Left ventricle myocardium inferior (tissue), 1 donor: ENCODE data around the gene BPIFB2. TPM values are rescaled to one million over a fixed set of nuclear protein-coding genes. Genes with fewer than 3 reads are reported as not detected.
"Not testable (repeated sequence)": the region's sequence is repeated elsewhere in the genome, so short reads cannot be mapped to it uniquely, and the experiment has no call there.

Source experiments
- DNase-seq: peaks from one replicate; pipeline ENCODE4 v3.0.0-alpha.2; 2020
- H3K27ac ChIP-seq: fragments of 200-600 bp; replicated peaks from 2 replicates; pipeline ENCODE4 v1.8.0; 2021
- H3K27me3 ChIP-seq: fragments of 200-600 bp; 2 replicates; pipeline ENCODE4 v1.8.0; 2021; ENCODE audit warnings: low read depth
- H3K36me3 ChIP-seq: fragments of 200-600 bp; 2 replicates; pipeline ENCODE4 v1.8.0; 2021
- H3K4me1 ChIP-seq: fragments of 200-600 bp; 2 replicates; pipeline ENCODE4 v1.8.0; 2021
- H3K4me3 ChIP-seq: fragments of 200-600 bp; 2 replicates; pipeline ENCODE4 v1.8.0; 2021; ENCODE audit warnings: mild to moderate bottlenecking, moderate library complexity
- H3K9me3 ChIP-seq: fragments of 200-600 bp; replicated peaks from 2 replicates; pipeline ENCODE4 v1.8.0; 2021
- CTCF ChIP-seq: fragments of 200-600 bp; IDR thresholded peaks from 2 replicates; pipeline ENCODE4 v1.8.0; 2021; ENCODE audit warnings: antibody characterized with exemption, mild to moderate bottlenecking, borderline replicate concordance
- intact Hi-C: fragments of 100-400 bp; cut with micrococcal nuclease; formaldehyde crosslinking; loops from one replicate; pipeline ENCODE4 v1.11.0; 2022
- total RNA-seq: library from RNA; stranded (reverse); fragmentation: NEBNext Ultra II Directional; extraction: Animal tissue kit (Norgen Biotek cat#: 25700); gene quantifications from one replicate; pipeline ENCODE4 v1.2.1, GENCODE V29; 2021
- donor health status: DM: no; HTN: yes; CAD: no; lungs with severe emphysema.

The BPIFB2 gene
- total RNA-seq, 1 donor from 2014 or later = not detected

GRCh38 chr20:33038243-33038642 lies 30.7 kb downstream of the BPIFB2 start:
- no peaks in the 10 kb centered on the region for H3K36me3 ChIP-seq
- peaks cover 3% of the 10 kb centered on the region for H3K9me3 ChIP-seq
- no peaks in the 10 kb centered on the region for H3K4me1 ChIP-seq
- no peak for TF ChIP-seq CTCF
- no peak overlapping the region for H3K27ac ChIP-seq
- DNase-seq = no peak
- intact Hi-C loops = no loop called here
- H3K27me3 ChIP-seq = no peaks in the 10 kb centered on the region
- no peak overlapping the region for H3K4me3 ChIP-seq

- Histone ChIP-seq H3K36me3 (no peaks in the 10 kb centered on the region), H3K27me3 (no peaks in the 10 kb centered on the region), H3K27ac (no peak overlapping the region), H3K9me3 (peaks cover 31% of the 10 kb centered on the region), H3K4me1 (no peaks in the 10 kb centered on the region), H3K4me3 (no peak overlapping the region)
- intact Hi-C loops = no loop called here
- TF ChIP-seq CTCF = no peak
- DNase-seq = no peak
Measured at GRCh38 chr20:33042430-33042829, 34.9 kb downstream of the BPIFB2 start.

GRCh38 chr20:33042983-33043730 lies 35.7 kb downstream of the BPIFB2 start:
- DNase-seq = no peak
- no peak for TF ChIP-seq CTCF
- Histone ChIP-seq H3K4me3 (no peak overlapping the region), H3K27ac (no peak overlapping the region), H3K4me1 (no peaks in the 10 kb centered on the region), H3K27me3 (no peaks in the 10 kb centered on the region), H3K9me3 (peaks cover 31% of the 10 kb centered on the region), H3K36me3 (no peaks in the 10 kb centered on the region)
- intact Hi-C loops = no loop called here

GRCh38 chr20:33043731-33044181 lies 36.3 kb downstream of the BPIFB2 start:
- Histone ChIP-seq H3K9me3 (peaks cover 31% of the 10 kb centered on the region), H3K4me1 (no peaks in the 10 kb centered on the region), H3K36me3 (no peaks in the 10 kb centered on the region), H3K27ac (no peak overlapping the region), H3K4me3 (no peak overlapping the region), H3K27me3 (no peaks in the 10 kb centered on the region)
- no peak for DNase-seq
- TF ChIP-seq CTCF = no peak
- intact Hi-C loops = no loop called here

DNA sequence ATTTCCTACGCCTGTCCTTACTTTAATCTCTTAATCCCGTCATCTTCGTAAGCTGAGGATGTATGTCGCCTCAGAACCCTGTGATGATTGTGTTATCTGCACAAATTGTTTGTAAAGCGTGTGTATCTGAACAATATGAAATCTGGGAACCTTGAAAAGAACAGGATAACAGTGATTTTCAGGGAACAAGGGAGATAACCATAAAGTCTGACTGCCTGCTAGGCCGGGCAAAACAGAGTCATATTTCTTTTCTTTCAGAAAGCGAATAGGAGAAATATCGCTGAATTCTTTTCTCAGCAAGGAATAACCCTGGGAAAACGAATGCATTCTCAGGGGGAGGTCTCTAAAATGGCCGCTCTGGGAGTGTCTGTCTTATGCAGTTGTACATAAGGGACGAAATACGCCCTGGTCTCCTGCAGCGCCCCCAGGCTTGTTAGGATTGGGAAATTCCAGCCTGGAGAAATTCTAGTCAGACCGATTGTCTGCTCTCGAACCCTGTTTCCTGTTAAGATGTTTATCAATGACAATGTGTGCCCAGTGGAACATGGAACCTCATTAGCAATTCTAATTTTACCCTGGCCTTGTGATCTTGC lies 37.7 kb downstream of the BPIFB2 start:
- H3K4me1 ChIP-seq, H3K27ac ChIP-seq, H3K4me3 ChIP-seq, H3K27me3 ChIP-seq, DNase-seq, intact Hi-C loops, H3K36me3 ChIP-seq: not testable (repeated sequence)
- H3K9me3 ChIP-seq = peaks cover 31% of the 10 kb centered on the region

GRCh38 chr20:33046412-33046811 lies 38.9 kb downstream of the BPIFB2 start:
- DNase-seq = no peak
- H3K27me3 ChIP-seq = no peaks in the 10 kb centered on the region
- intact Hi-C loops = no loop called here
- no peak for TF ChIP-seq CTCF
- no peaks in the 10 kb centered on the region for H3K36me3 ChIP-seq
- H3K27ac ChIP-seq = no peak overlapping the region
- peaks cover 31% of the 10 kb centered on the region for H3K9me3 ChIP-seq
- no peaks in the 10 kb centered on the region for H3K4me1 ChIP-seq
- H3K4me3 ChIP-seq = no peak overlapping the region
